Endodermal cell (in vitro differentiated cells): ENCODE results near the gene SEMA4G. TPM values are rescaled to one million over a fixed set of nuclear protein-coding genes. Genes with fewer than 3 reads are reported as not detected.

Experiments used
- DNase-seq: peaks from one replicate; pipeline ENCODE4 v3.0.0-alpha.2; 2017
- H3K27ac ChIP-seq: 2 replicates; pipeline ENCODE4 v1.5.1; 2013; ENCODE audit warnings: mild to moderate bottlenecking, low read depth, low read length, moderate library complexity
- H3K27me3 ChIP-seq: 2 replicates; pipeline ENCODE4 v1.6.1; 2013; ENCODE audit warnings: mild to moderate bottlenecking, low read length, moderate library complexity; ENCODE audit not compliant: insufficient read depth, control insufficient read depth, poor library complexity, severe bottlenecking
- H3K36me3 ChIP-seq: 2 replicates; pipeline ENCODE4 v1.7.0; 2013; ENCODE audit warnings: mild to moderate bottlenecking, low read length, moderate library complexity; ENCODE audit not compliant: control insufficient read depth, insufficient read depth
- H3K4me1 ChIP-seq: one replicate; pipeline ENCODE4 v1.7.0; 2013; ENCODE audit warnings: low read length; ENCODE audit not compliant: control insufficient read depth, insufficient read depth
- H3K4me3 ChIP-seq: 2 replicates; pipeline ENCODE4 v1.5.1; 2013; ENCODE audit warnings: mild to moderate bottlenecking, low read length, moderate library complexity
- H3K9ac ChIP-seq: 2 replicates; pipeline ENCODE4 v1.6.1; 2013; ENCODE audit warnings: mild to moderate bottlenecking, low read length, moderate library complexity; ENCODE audit not compliant: poor library complexity, severe bottlenecking; ENCODE audit errors: extremely low read depth
- H3K9me3 ChIP-seq: 2 replicates; pipeline ENCODE4 v1.6.1; 2013; ENCODE audit warnings: mild to moderate bottlenecking, low read length, moderate library complexity; ENCODE audit not compliant: control insufficient read depth
- H3K27ac Mint-ChIP-seq: 2 replicates; pipeline ENCODE4 v1.8.0; 2020; ENCODE audit warnings: mixed read lengths
- H3K27me3 Mint-ChIP-seq: 2 replicates; pipeline ENCODE4 v1.8.0; 2021; ENCODE audit warnings: mild to moderate bottlenecking, mixed read lengths; ENCODE audit not compliant: insufficient read depth
- H3K36me3 Mint-ChIP-seq: 2 replicates; pipeline ENCODE4 v1.8.0; 2020; ENCODE audit warnings: low read depth, mixed read lengths
- H3K4me1 Mint-ChIP-seq: 2 replicates; pipeline ENCODE4 v1.8.0; 2020; ENCODE audit warnings: mixed read lengths
- H3K4me3 Mint-ChIP-seq: 2 replicates; pipeline ENCODE4 v1.8.0; 2020; ENCODE audit warnings: mild to moderate bottlenecking, moderate library complexity, mixed read lengths
- H3K9me3 Mint-ChIP-seq: 2 replicates; pipeline ENCODE4 v1.8.0; 2020; ENCODE audit warnings: mild to moderate bottlenecking, mixed read lengths
- CTCF ChIP-seq: fragments of 200-600 bp; sonication (generic); conservative IDR thresholded peaks from 2 replicates; pipeline ENCODE4 v1.5.0; 2021; ENCODE audit warnings: antibody characterized with exemption, mild to moderate bottlenecking
- whole genome bisulfite sequencing, 2 experiments: methylation state at CpG; one replicate each; pipeline versions ENCODE4 v1.1.5 to v1.1.7; 2013; ENCODE audit warnings: missing lambda C conversion rate in 2 of 2, mixed read lengths in 1 of 2; ENCODE audit not compliant: insufficient coverage in 1 of 2, insufficient read length in 1 of 2; 5-methylcytosine and 5-hydroxymethylcytosine counted together
- total RNA-seq, 2 donors: library from RNA; stranded (reverse); fragmentation: NEBNext Ultra II Directional in 1 of 2; extraction: Animal tissue kit (Norgen Biotek cat#: 25700) in 1 of 2; gene quantifications; 2 replicates in 1 of 2; 3 replicates in 1 of 2; pipeline ENCODE4 v1.2.1, GENCODE V29; 2021

SEMA4G gene
- total RNA-seq, 2 donors from 2014 or later = 20.1 to 36.6 TPM

DNA sequence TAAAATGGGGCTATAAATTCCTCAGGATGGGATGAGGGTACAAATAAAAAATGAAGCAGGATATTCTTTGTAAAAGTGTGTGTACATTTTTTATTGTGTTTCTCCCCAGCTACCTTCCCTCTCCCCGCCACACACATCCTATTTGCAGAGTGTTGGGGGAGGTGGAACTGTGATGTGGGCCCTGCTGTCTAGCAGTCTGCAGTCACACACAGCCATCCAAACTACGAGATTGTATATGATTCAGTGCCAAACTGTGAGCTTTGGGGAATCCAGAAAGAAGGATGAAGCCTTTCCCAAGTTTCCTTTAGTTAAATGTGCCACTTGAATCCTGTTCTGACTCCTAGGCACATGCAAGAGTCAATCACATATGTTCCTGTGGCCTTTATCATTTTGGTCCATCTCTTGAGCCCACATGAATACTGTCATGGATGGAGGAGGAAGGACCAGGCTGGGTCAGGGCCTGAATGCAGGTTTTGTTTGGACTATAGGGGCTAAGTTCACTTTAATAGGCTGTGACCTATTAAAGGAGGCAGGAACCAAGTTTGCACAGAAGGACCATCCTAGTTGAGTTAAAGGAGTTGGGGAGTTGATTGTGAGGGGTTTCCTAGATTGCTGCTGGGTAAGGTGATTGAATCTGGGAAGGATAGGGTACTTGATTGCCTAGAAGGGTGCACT, 1.1 kb upstream of the SEMA4G start:
- Histone ChIP-seq H3K36me3 (peaks cover 30% of the 10 kb centered on the region), H3K4me1 (peaks cover 18% of the 10 kb centered on the region), H3K9me3 (no peaks in the 10 kb centered on the region), H3K9ac (no peak overlapping the region), H3K27me3 (no peaks in the 10 kb centered on the region), H3K27ac (no peak overlapping the region), H3K4me3 (no peak overlapping the region)
- H3K27ac Mint-ChIP-seq = no peak overlapping the region
- H3K27me3 Mint-ChIP-seq = no peaks in the 10 kb centered on the region
- no peaks in the 10 kb centered on the region for H3K9me3 Mint-ChIP-seq
- 100% methylated on average over 1 of the region's 2 CpGs for WGBS, 2 experiments
- peaks cover 8% of the 10 kb centered on the region for H3K36me3 Mint-ChIP-seq
- H3K4me1 Mint-ChIP-seq = peaks cover 33% of the 10 kb centered on the region
- no peak for DNase-seq
- no peak for TF ChIP-seq CTCF
- peak overlapping the region; percentile 74 for H3K4me3 Mint-ChIP-seq

DNA sequence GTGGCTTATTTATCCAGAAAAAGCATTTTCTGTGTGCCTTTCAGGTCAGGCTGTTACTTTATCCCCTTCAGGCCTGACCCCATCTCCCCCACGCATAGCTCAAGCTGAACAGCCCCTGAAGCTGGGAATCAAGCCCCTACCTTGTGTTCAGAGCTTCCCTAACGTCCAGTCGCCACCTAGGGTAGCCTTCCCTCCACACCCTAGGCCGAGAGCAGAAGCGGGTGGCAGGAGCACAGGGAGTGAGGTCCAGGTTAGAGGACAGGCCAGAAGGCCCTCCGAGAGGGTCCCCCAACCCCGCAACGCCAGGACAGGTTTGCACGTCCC, 479 bp upstream of the SEMA4G start:
- Mint-ChIP-seq H3K4me1 (peaks cover 33% of the 10 kb centered on the region), H3K36me3 (peaks cover 14% of the 10 kb centered on the region), H3K4me3 (peak overlapping the region; percentile 74), H3K9me3 (no peaks in the 10 kb centered on the region), H3K27ac (no peak overlapping the region), H3K27me3 (no peaks in the 10 kb centered on the region)
- no peak overlapping the region for H3K9ac ChIP-seq
- no peak for TF ChIP-seq CTCF
- peaks cover 25% of the 10 kb centered on the region for H3K36me3 ChIP-seq
- peak overlapping the region; percentile 74 for H3K4me3 ChIP-seq
- 14 to 38% methylated on average over 4 to 9 of the region's 9 CpGs for WGBS, 2 experiments
- no peak overlapping the region for H3K27ac ChIP-seq
- no peaks in the 10 kb centered on the region for H3K9me3 ChIP-seq
- no peaks in the 10 kb centered on the region for H3K27me3 ChIP-seq
- DNase-seq = no peak
- peaks cover 18% of the 10 kb centered on the region for H3K4me1 ChIP-seq

- H3K4me3 ChIP-seq = peak overlapping the region; percentile 82
- no peak overlapping the region for H3K27ac ChIP-seq
- H3K36me3 ChIP-seq = peaks cover 15% of the 10 kb centered on the region
- peaks cover 18% of the 10 kb centered on the region for H3K4me1 ChIP-seq
- H3K27me3 Mint-ChIP-seq = no peaks in the 10 kb centered on the region
- H3K9me3 Mint-ChIP-seq = no peaks in the 10 kb centered on the region
- H3K27me3 ChIP-seq = no peaks in the 10 kb centered on the region
- H3K9ac ChIP-seq = peak overlapping the region; percentile 34
- H3K36me3 Mint-ChIP-seq = peaks cover 20% of the 10 kb centered on the region
- peak; percentile 86 for DNase-seq
- H3K4me1 Mint-ChIP-seq = peaks cover 33% of the 10 kb centered on the region
- H3K9me3 ChIP-seq = no peaks in the 10 kb centered on the region
- peak overlapping the region; percentile 74 for H3K4me3 Mint-ChIP-seq
- TF ChIP-seq CTCF = no peak
- H3K27ac Mint-ChIP-seq = peak overlapping the region; percentile 83
- 19 to 54% methylated on average over 5 to 7 of the region's 13 CpGs for WGBS, 2 experiments
Observed at GRCh38 chr10:100970076-100970913, 991 bp downstream of the SEMA4G start.
